GM12872 (cell line): ENCODE data around the gene SSX7.
"Not testable (repeated sequence)": the region's sequence is repeated elsewhere in the genome, so short reads cannot be mapped to it uniquely, and the experiment has no call there.

Experiments used
- CTCF ChIP-seq: IDR thresholded peaks from 3 replicates; pipeline ENCODE4 v1.5.1; 2011; ENCODE audit warnings: low read depth, mild to moderate bottlenecking, low read length, moderate library complexity; ENCODE audit not compliant: insufficient read depth

Gene SSX7

GRCh38 chrX:52654800-52655199 lies at the start of gene SSX7:
Gene SSX7 (minus strand): TSS chrX:52654900. CDS start chrX:52653472, 1,428 bp downstream.
- not testable (repeated sequence) for TF ChIP-seq CTCF

GRCh38 chrX:52608961-52609360 lies 45.7 kb downstream of the SSX7 start:
- TF ChIP-seq CTCF, result no peak

- TF ChIP-seq CTCF, result no peak
These were observed 55.8 kb downstream of the SSX7 start for GRCh38 chrX:52598886-52599285.

- TF ChIP-seq CTCF, result no peak
These were observed 60.0 kb downstream of the SSX7 start for GRCh38 chrX:52594658-52595057.
